ENCODE data around the gene HDDC3.

GRCh38 chr15:90911302-90911623 is 21.1 kb downstream of the HDDC3 start:
- TF ChIP-seq, protein P1, sequence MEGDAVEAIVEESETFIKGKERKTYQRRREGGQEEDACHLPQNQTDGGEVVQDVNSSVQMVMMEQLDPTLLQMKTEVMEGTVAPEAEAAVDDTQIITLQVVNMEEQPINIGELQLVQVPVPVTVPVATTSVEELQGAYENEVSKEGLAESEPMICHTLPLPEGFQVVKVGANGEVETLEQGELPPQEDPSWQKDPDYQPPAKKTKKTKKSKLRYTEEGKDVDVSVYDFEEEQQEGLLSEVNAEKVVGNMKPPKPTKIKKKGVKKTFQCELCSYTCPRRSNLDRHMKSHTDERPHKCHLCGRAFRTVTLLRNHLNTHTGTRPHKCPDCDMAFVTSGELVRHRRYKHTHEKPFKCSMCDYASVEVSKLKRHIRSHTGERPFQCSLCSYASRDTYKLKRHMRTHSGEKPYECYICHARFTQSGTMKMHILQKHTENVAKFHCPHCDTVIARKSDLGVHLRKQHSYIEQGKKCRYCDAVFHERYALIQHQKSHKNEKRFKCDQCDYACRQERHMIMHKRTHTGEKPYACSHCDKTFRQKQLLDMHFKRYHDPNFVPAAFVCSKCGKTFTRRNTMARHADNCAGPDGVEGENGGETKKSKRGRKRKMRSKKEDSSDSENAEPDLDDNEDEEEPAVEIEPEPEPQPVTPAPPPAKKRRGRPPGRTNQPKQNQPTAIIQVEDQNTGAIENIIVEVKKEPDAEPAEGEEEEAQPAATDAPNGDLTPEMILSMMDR (IDR thresholded peaks at IDR 0.05; ENCODE audit: insufficient read depth, low read length) = no peak
- TF ChIP-seq POLR2AphosphoS5 (IDR thresholded peaks at IDR 0.05; ENCODE audit: low read depth) (no peak), SPI1 (IDR thresholded peaks at IDR 0.05; ENCODE audit: borderline replicate concordance, low read depth) (no peak)

All from HL-60 (cell line).